Stimulated activated naive B cell treated with anti-CD40 and anti-IgM and Interleukin-4, amounts not matched to agents 10 μg/mL and 1 μg/mL and 100 μg/mL, for 72 hours (primary cell): ENCODE results near the gene CCDC50.

Experiments used
- ATAC-seq, 2 donors: fragments of 150-1000 bp; cut with Tn5 transposase; replicated peaks; 2 replicates each; pipeline ENCODE4 v1.10.0; 2021; ENCODE audit warnings: moderate library complexity in 1 of 2
- DNase-seq: peaks from one replicate; pipeline ENCODE4 v3.0.0; 2021
- H3K27ac Mint-ChIP-seq: one replicate; pipeline ENCODE4 v1.8.0; 2022; ENCODE audit warnings: mild to moderate bottlenecking, mixed read lengths
- H3K27me3 Mint-ChIP-seq, 2 donors: one replicate each; pipeline ENCODE4 v1.8.0; 2022; ENCODE audit warnings: mixed read lengths in 2 of 2
- H3K36me3 Mint-ChIP-seq, 2 donors: one replicate each; pipeline ENCODE4 v1.8.0; 2022; ENCODE audit warnings: mixed read lengths in 2 of 2, mild to moderate bottlenecking in 1 of 2
- H3K4me1 Mint-ChIP-seq, 2 donors: one replicate each; pipeline ENCODE4 v1.8.0; 2022; ENCODE audit warnings: mixed read lengths in 2 of 2, mild to moderate bottlenecking in 1 of 2
- H3K4me3 Mint-ChIP-seq, 2 donors: one replicate each; pipeline ENCODE4 v1.8.0; 2022; ENCODE audit warnings: mild to moderate bottlenecking in 2 of 2, mixed read lengths in 2 of 2, moderate library complexity in 1 of 2
- H3K9me3 Mint-ChIP-seq, 2 donors: one replicate each; pipeline ENCODE4 v1.8.0; 2022; ENCODE audit warnings: mixed read lengths in 2 of 2, mild to moderate bottlenecking in 1 of 2

CCDC50 gene

GRCh38 chr3:191417457-191417729 lies 88.2 kb downstream of the CCDC50 start:
- H3K36me3 Mint-ChIP-seq, result peaks cover 0 to 2% of the 10 kb centered on the region in 2 donors
- peaks cover 6 to 22% of the 10 kb centered on the region in 2 donors for H3K27me3 Mint-ChIP-seq
- peaks cover 7 to 8% of the 10 kb centered on the region in 2 donors for H3K4me1 Mint-ChIP-seq
- no peak overlapping the region for H3K27ac Mint-ChIP-seq
- DNase-seq (no peak), ATAC-seq (no peak)
- H3K9me3 Mint-ChIP-seq, result peaks cover 3 to 4% of the 10 kb centered on the region in 2 donors
- no peak overlapping the region for H3K4me3 Mint-ChIP-seq

GRCh38 chr3:191420771-191421170 lies 91.6 kb downstream of the CCDC50 start:
- H3K27ac Mint-ChIP-seq, result no peak overlapping the region
- ATAC-seq, result no peak
- peaks cover 6 to 45% of the 10 kb centered on the region in 2 donors for H3K27me3 Mint-ChIP-seq
- H3K4me3 Mint-ChIP-seq, result no peak overlapping the region
- peaks cover under 1 to 4% of the 10 kb centered on the region in 2 donors for H3K4me1 Mint-ChIP-seq
- no peaks in the 10 kb centered on the region for H3K36me3 Mint-ChIP-seq
- DNase-seq, result no peak
- peaks cover 0 to 2% of the 10 kb centered on the region in 2 donors for H3K9me3 Mint-ChIP-seq

GRCh38 chr3:191424881-191425280 lies 95.7 kb downstream of the CCDC50 start:
- H3K4me3 Mint-ChIP-seq, result no peak overlapping the region
- H3K9me3 Mint-ChIP-seq, result peaks cover 0 to 2% of the 10 kb centered on the region in 2 donors
- ATAC-seq (no peak), DNase-seq (no peak)
- H3K27me3 Mint-ChIP-seq, result peaks cover 10 to 55% of the 10 kb centered on the region in 2 donors
- no peaks in the 10 kb centered on the region for H3K36me3 Mint-ChIP-seq
- no peaks in the 10 kb centered on the region for H3K4me1 Mint-ChIP-seq
- no peak overlapping the region for H3K27ac Mint-ChIP-seq

GRCh38 chr3:191425322-191425734 lies 96.1 kb downstream of the CCDC50 start:
- no peak for ATAC-seq
- no peaks in the 10 kb centered on the region for H3K4me1 Mint-ChIP-seq
- no peak overlapping the region for H3K27ac Mint-ChIP-seq
- no peaks in the 10 kb centered on the region for H3K36me3 Mint-ChIP-seq
- H3K9me3 Mint-ChIP-seq, result peaks cover 0 to 2% of the 10 kb centered on the region in 2 donors
- H3K27me3 Mint-ChIP-seq, result peaks cover 9 to 54% of the 10 kb centered on the region in 2 donors
- DNase-seq, result no peak
- H3K4me3 Mint-ChIP-seq, result no peak overlapping the region

- H3K4me3 Mint-ChIP-seq, result no peak overlapping the region
- peaks cover 9 to 56% of the 10 kb centered on the region in 2 donors for H3K27me3 Mint-ChIP-seq
- ATAC-seq (no peak), DNase-seq (no peak)
- no peak overlapping the region for H3K27ac Mint-ChIP-seq
- no peaks in the 10 kb centered on the region for H3K4me1 Mint-ChIP-seq
- H3K9me3 Mint-ChIP-seq, result peaks cover 0 to 2% of the 10 kb centered on the region in 2 donors
- no peaks in the 10 kb centered on the region for H3K36me3 Mint-ChIP-seq
Measured at GRCh38 chr3:191426311-191426710, 97.1 kb downstream of the CCDC50 start.

- H3K27me3 Mint-ChIP-seq, result peaks cover 11 to 44% of the 10 kb centered on the region in 2 donors
- ATAC-seq (no peak), DNase-seq (no peak)
- no peaks in the 10 kb centered on the region for H3K4me1 Mint-ChIP-seq
- no peak overlapping the region for H3K4me3 Mint-ChIP-seq
- H3K36me3 Mint-ChIP-seq, result no peaks in the 10 kb centered on the region
- no peak overlapping the region for H3K27ac Mint-ChIP-seq
- H3K9me3 Mint-ChIP-seq, result peaks cover 0 to 2% of the 10 kb centered on the region in 2 donors
Measured at GRCh38 chr3:191428177-191428576, 99.0 kb downstream of the CCDC50 start.

- no peak for DNase-seq
- no peak overlapping the region for H3K27ac Mint-ChIP-seq
- peaks cover 11 to 27% of the 10 kb centered on the region in 2 donors for H3K27me3 Mint-ChIP-seq
- no peak overlapping the region for H3K4me3 Mint-ChIP-seq
- H3K4me1 Mint-ChIP-seq, result no peaks in the 10 kb centered on the region
- no peaks in the 10 kb centered on the region for H3K36me3 Mint-ChIP-seq
- ATAC-seq, result no peak
- H3K9me3 Mint-ChIP-seq, result no peaks in the 10 kb centered on the region
Measured at GRCh38 chr3:191430103-191430502, 100.9 kb downstream of the CCDC50 start.

GRCh38 chr3:191431160-191431822 lies 102.1 kb downstream of the CCDC50 start:
- DNase-seq (no peak), ATAC-seq (no peak)
- no peaks in the 10 kb centered on the region for H3K9me3 Mint-ChIP-seq
- H3K4me3 Mint-ChIP-seq, result no peak overlapping the region
- no peaks in the 10 kb centered on the region for H3K36me3 Mint-ChIP-seq
- H3K4me1 Mint-ChIP-seq, result peaks cover 4 to 7% of the 10 kb centered on the region in 2 donors
- no peak overlapping the region for H3K27ac Mint-ChIP-seq
- peaks cover 11 to 24% of the 10 kb centered on the region in 2 donors for H3K27me3 Mint-ChIP-seq

GRCh38 chr3:191432162-191432561 lies 103.0 kb downstream of the CCDC50 start:
- H3K4me1 Mint-ChIP-seq, result peaks cover 4 to 8% of the 10 kb centered on the region in 2 donors
- peaks cover 11 to 18% of the 10 kb centered on the region in 2 donors for H3K27me3 Mint-ChIP-seq
- no peak for ATAC-seq
- H3K27ac Mint-ChIP-seq, result no peak overlapping the region
- no peak for DNase-seq
- no peak overlapping the region for H3K4me3 Mint-ChIP-seq
- H3K36me3 Mint-ChIP-seq, result no peaks in the 10 kb centered on the region
- H3K9me3 Mint-ChIP-seq, result no peaks in the 10 kb centered on the region

- ATAC-seq, result no peak
- no peaks in the 10 kb centered on the region for H3K9me3 Mint-ChIP-seq
- H3K4me3 Mint-ChIP-seq, result no peak overlapping the region
- H3K4me1 Mint-ChIP-seq, result peaks cover 4 to 8% of the 10 kb centered on the region in 2 donors
- peaks cover 17 to 28% of the 10 kb centered on the region in 2 donors for H3K27me3 Mint-ChIP-seq
- no peaks in the 10 kb centered on the region for H3K36me3 Mint-ChIP-seq
- no peak overlapping the region for H3K27ac Mint-ChIP-seq
- DNase-seq, result no peak
Measured at GRCh38 chr3:191434024-191434423, 104.8 kb downstream of the CCDC50 start.

GRCh38 chr3:191435981-191436380 lies 106.8 kb downstream of the CCDC50 start:
- peaks cover 20 to 27% of the 10 kb centered on the region in 2 donors for H3K27me3 Mint-ChIP-seq
- peaks cover 0 to 4% of the 10 kb centered on the region in 2 donors for H3K9me3 Mint-ChIP-seq

GRCh38 chr3:191438150-191438814 lies 109.1 kb downstream of the CCDC50 start:
- Mint-ChIP-seq H3K9me3 (peaks cover 0 to 4% of the 10 kb centered on the region in 2 donors), H3K36me3 (peaks cover 0 to 2% of the 10 kb centered on the region in 2 donors), H3K4me1 (peaks cover 7 to 15% of the 10 kb centered on the region in 2 donors), H3K27ac (no peak overlapping the region), H3K4me3 (no peak overlapping the region), H3K27me3 (peaks cover 21 to 23% of the 10 kb centered on the region in 2 donors)
- no peak for ATAC-seq
- DNase-seq, result no peak

More at GRCh38 chr3:191435981-191436380, 106.8 kb downstream of the CCDC50 start:
- Mint-ChIP-seq H3K4me1 (peaks cover 4 to 8% of the 10 kb centered on the region in 2 donors), H3K27ac (no peak overlapping the region), H3K36me3 (peaks cover 0 to 2% of the 10 kb centered on the region in 2 donors), H3K4me3 (no peak overlapping the region)
- ATAC-seq (no peak), DNase-seq (no peak)

GRCh38 chr3:191440532-191440931 lies 111.3 kb downstream of the CCDC50 start:
- Mint-ChIP-seq H3K27ac (no peak overlapping the region), H3K4me1 (peaks cover 7 to 15% of the 10 kb centered on the region in 2 donors), H3K27me3 (peaks cover 21 to 23% of the 10 kb centered on the region in 2 donors), H3K4me3 (no peak overlapping the region), H3K9me3 (peaks cover 0 to 4% of the 10 kb centered on the region in 2 donors), H3K36me3 (peaks cover 0 to 2% of the 10 kb centered on the region in 2 donors)
- DNase-seq, result no peak
- no peak for ATAC-seq

- ATAC-seq (peak; percentile 70 to 73), DNase-seq (no peak)
- no peak overlapping the region for H3K27ac Mint-ChIP-seq
Measured at GRCh38 chr3:191441687-191442086, 112.5 kb downstream of the CCDC50 start.

GRCh38 chr3:191444569-191444968 lies 115.4 kb downstream of the CCDC50 start:
- Mint-ChIP-seq H3K9me3 (peaks cover 0 to 6% of the 10 kb centered on the region in 2 donors), H3K27me3 (peaks cover 14 to 19% of the 10 kb centered on the region in 2 donors), H3K4me1 (peaks cover 3 to 8% of the 10 kb centered on the region in 2 donors), H3K4me3 (no peak overlapping the region), H3K36me3 (peaks cover 0 to 2% of the 10 kb centered on the region in 2 donors), H3K27ac (no peak overlapping the region)
- DNase-seq, result no peak
- ATAC-seq, result no peak

More at GRCh38 chr3:191441687-191442086, 112.5 kb downstream of the CCDC50 start:
- H3K4me3 Mint-ChIP-seq, result no peak overlapping the region
- H3K9me3 Mint-ChIP-seq, result peaks cover 0 to 4% of the 10 kb centered on the region in 2 donors
- peaks cover 3 to 8% of the 10 kb centered on the region in 2 donors for H3K4me1 Mint-ChIP-seq
- peaks cover 21 to 23% of the 10 kb centered on the region in 2 donors for H3K27me3 Mint-ChIP-seq
- peaks cover 0 to 2% of the 10 kb centered on the region in 2 donors for H3K36me3 Mint-ChIP-seq
